Calu3 (cell line): ENCODE results near the gene HDAC4. TPM values are rescaled to one million over a fixed set of nuclear protein-coding genes. Genes with fewer than 3 reads are reported as not detected.

Experiments used
- BruUV-seq: library from RNA; stranded (reverse); fragments of 400-500 nt; replicated peaks from 2 replicates; lab custom pipeline; 2021; lab: Mats Ljungman, UMichigan
- CTCF ChIA-PET: fragments of 300-600 bp; sonication (Branson Sonifier 250); formaldehyde crosslinking; loops from one replicate; lab custom pipeline; 2022; ENCODE audit warnings: antibody characterized with exemption; lab: Charles Lee
- DNase-seq: peaks from one replicate; pipeline ENCODE4 v3.0.0; 2022
- H3K27ac Mint-ChIP-seq: one replicate; pipeline ENCODE4 v1.8.0; 2022; ENCODE audit warnings: mixed read lengths; ENCODE audit not compliant: unreplicated experiment
- H3K27me3 Mint-ChIP-seq: one replicate; pipeline ENCODE4 v1.8.0; 2022; ENCODE audit warnings: mixed read lengths; ENCODE audit not compliant: unreplicated experiment
- H3K36me3 Mint-ChIP-seq: one replicate; pipeline ENCODE4 v1.8.0; 2022; ENCODE audit warnings: mild to moderate bottlenecking, moderate library complexity, mixed read lengths; ENCODE audit not compliant: insufficient read depth, unreplicated experiment
- H3K4me1 Mint-ChIP-seq: one replicate; pipeline ENCODE4 v1.8.0; 2022; ENCODE audit warnings: mild to moderate bottlenecking, low read depth, mixed read lengths; ENCODE audit not compliant: unreplicated experiment
- H3K4me3 Mint-ChIP-seq: one replicate; pipeline ENCODE4 v1.8.0; 2022; ENCODE audit warnings: mild to moderate bottlenecking, low read depth, moderate library complexity, mixed read lengths; ENCODE audit not compliant: unreplicated experiment
- H3K9me3 Mint-ChIP-seq: one replicate; pipeline ENCODE4 v1.8.0; 2022; ENCODE audit warnings: low read depth, mixed read lengths; ENCODE audit not compliant: unreplicated experiment
- intact Hi-C: fragments of 100-400 bp; cut with micrococcal nuclease; formaldehyde crosslinking; loops from one replicate; pipeline ENCODE4 v1.10.0; 2022; ENCODE audit not compliant: unreplicated experiment
- total RNA-seq: library from RNA; stranded (reverse); gene quantifications from 2 replicates; pipeline ENCODE4 v1.2.3, GENCODE V29; 2022
- TF ChIP-seq, protein P1 (sequence below): fragments of 200-600 bp; IDR thresholded peaks from one replicate; pipeline ENCODE4 v1.8.0; 2022; ENCODE audit warnings: antibody characterized with exemption; ENCODE audit not compliant: unreplicated experiment

HDAC4 gene
- total RNA-seq, 1 experiment from 2014 or later: 39.6 TPM

GRCh38 chr2:239184179-239184578 is 216.6 kb downstream of the HDAC4 start:
- intact Hi-C loops: no loop called here

GRCh38 chr2:239182981-239183791 is 217.6 kb downstream of the HDAC4 start:
- TF ChIP-seq, protein P1, sequence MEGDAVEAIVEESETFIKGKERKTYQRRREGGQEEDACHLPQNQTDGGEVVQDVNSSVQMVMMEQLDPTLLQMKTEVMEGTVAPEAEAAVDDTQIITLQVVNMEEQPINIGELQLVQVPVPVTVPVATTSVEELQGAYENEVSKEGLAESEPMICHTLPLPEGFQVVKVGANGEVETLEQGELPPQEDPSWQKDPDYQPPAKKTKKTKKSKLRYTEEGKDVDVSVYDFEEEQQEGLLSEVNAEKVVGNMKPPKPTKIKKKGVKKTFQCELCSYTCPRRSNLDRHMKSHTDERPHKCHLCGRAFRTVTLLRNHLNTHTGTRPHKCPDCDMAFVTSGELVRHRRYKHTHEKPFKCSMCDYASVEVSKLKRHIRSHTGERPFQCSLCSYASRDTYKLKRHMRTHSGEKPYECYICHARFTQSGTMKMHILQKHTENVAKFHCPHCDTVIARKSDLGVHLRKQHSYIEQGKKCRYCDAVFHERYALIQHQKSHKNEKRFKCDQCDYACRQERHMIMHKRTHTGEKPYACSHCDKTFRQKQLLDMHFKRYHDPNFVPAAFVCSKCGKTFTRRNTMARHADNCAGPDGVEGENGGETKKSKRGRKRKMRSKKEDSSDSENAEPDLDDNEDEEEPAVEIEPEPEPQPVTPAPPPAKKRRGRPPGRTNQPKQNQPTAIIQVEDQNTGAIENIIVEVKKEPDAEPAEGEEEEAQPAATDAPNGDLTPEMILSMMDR: no peak
- BruUV-seq: no TSS peak
- no peak for DNase-seq
- no peaks in the 10 kb centered on the region for H3K4me1 Mint-ChIP-seq
- no peaks in the 10 kb centered on the region for H3K27me3 Mint-ChIP-seq
- intact Hi-C loops: no loop called here
- CTCF ChIA-PET: no interaction called here
- H3K4me3 Mint-ChIP-seq: no peak overlapping the region
- peaks cover 19% of the 10 kb centered on the region for H3K36me3 Mint-ChIP-seq
- no peaks in the 10 kb centered on the region for H3K9me3 Mint-ChIP-seq
- H3K27ac Mint-ChIP-seq: no peak overlapping the region

More at GRCh38 chr2:239184179-239184578, 216.6 kb downstream of the HDAC4 start:
- no peak overlapping the region for H3K4me3 Mint-ChIP-seq
- TF ChIP-seq, protein P1: no peak
- no peaks in the 10 kb centered on the region for H3K27me3 Mint-ChIP-seq
- H3K27ac Mint-ChIP-seq: no peak overlapping the region
- DNase-seq: no peak
- no peaks in the 10 kb centered on the region for H3K4me1 Mint-ChIP-seq
- CTCF ChIA-PET: no interaction called here
- peaks cover 10% of the 10 kb centered on the region for H3K36me3 Mint-ChIP-seq
- BruUV-seq: no TSS peak
- no peaks in the 10 kb centered on the region for H3K9me3 Mint-ChIP-seq

DNA sequence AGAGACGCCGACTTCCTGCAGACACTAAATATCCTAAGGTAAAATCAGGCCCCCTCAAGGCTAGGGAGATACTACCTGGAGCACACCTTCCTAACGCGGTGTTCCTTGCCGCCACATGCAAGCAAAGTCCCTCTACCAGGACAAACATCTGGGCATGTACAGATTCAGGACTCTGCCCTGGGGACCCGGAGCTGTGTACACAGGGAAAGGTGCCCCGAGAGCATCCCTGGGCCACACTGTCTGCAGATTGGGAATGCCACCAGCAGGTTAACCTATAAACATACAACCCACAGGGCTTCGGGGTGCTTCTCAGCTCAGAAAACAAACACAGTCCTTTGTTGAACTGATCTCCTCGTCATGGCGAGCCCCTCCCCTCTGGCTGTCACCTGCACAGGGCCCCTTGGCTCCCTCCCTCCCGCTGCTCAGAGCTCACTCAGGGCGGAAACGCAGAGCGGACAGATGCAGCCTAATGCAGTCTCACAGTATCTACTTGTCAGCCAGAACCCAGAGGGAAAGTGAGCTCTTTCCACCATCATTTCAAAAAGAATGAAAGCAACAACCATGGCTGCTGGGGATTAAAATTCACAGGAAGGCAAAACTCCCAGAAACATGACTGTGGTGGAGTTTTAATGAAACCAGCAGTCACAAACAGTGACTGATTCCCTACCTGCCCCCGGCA is 218.8 kb downstream of the HDAC4 start:
- no peaks in the 10 kb centered on the region for H3K27me3 Mint-ChIP-seq
- H3K27ac Mint-ChIP-seq: no peak overlapping the region
- no peaks in the 10 kb centered on the region for H3K4me1 Mint-ChIP-seq
- CTCF ChIA-PET: no interaction called here
- no peaks in the 10 kb centered on the region for H3K9me3 Mint-ChIP-seq
- TF ChIP-seq, protein P1: no peak
- BruUV-seq: no TSS peak
- no peak overlapping the region for H3K4me3 Mint-ChIP-seq
- H3K36me3 Mint-ChIP-seq: peaks cover 18% of the 10 kb centered on the region
- intact Hi-C loops: no loop called here
- no peak for DNase-seq

- H3K36me3 Mint-ChIP-seq: peaks cover 10% of the 10 kb centered on the region
- no peaks in the 10 kb centered on the region for H3K27me3 Mint-ChIP-seq
- intact Hi-C loops: no loop called here
- BruUV-seq: no TSS peak
- no peak for DNase-seq
- H3K4me3 Mint-ChIP-seq: no peak overlapping the region
- H3K27ac Mint-ChIP-seq: no peak overlapping the region
- H3K4me1 Mint-ChIP-seq: no peaks in the 10 kb centered on the region
- CTCF ChIA-PET: no interaction called here
- TF ChIP-seq, protein P1: no peak
- H3K9me3 Mint-ChIP-seq: no peaks in the 10 kb centered on the region
Observed at GRCh38 chr2:239181074-239181902, 219.5 kb downstream of the HDAC4 start.
